SK-N-SH treated with all-trans-retinoic acid at 6 μM for 48 hours (cell line): Measurements from ENCODE around the gene OBI1.

ENCODE experiments used
- ATAC-seq: fragments of 200-7000 bp; cut with Tn5 transposase; 3 replicates; pipeline ENCODE4 v1.9.1; 2020; ENCODE audit warnings: mild to moderate bottlenecking, moderate library complexity
- ARNTL ChIP-seq: fragments of 450-650 bp; formaldehyde crosslinking; IDR thresholded peaks from 2 replicates; pipeline ENCODE4 v1.5.0; 2020; ENCODE audit warnings: low read depth, mild to moderate bottlenecking, moderate library complexity, borderline replicate concordance
- BACH2 ChIP-seq: fragments of 250-450 bp; sonication (Bioruptor Pico); IDR thresholded peaks from 2 replicates; pipeline ENCODE4 v1.9.0; 2021; ENCODE audit warnings: mild to moderate bottlenecking, borderline replicate concordance
- CREB5 ChIP-seq: fragments of 250-450 bp; sonication (Bioruptor Pico); IDR thresholded peaks from 2 replicates; pipeline ENCODE4 v1.5.1; 2020; ENCODE audit warnings: low read depth, mild to moderate bottlenecking, moderate library complexity
- CSDC2 ChIP-seq: fragments of 250-450 bp; sonication (Bioruptor Pico); IDR thresholded peaks from 2 replicates; pipeline ENCODE4 v1.5.0; 2020; ENCODE audit warnings: mild to moderate bottlenecking, moderate library complexity
- CSRNP3 ChIP-seq: fragments of 250-450 bp; sonication (Bioruptor Pico); IDR thresholded peaks from 2 replicates; pipeline ENCODE4 v1.5.1; 2021; ENCODE audit warnings: mild to moderate bottlenecking, moderate library complexity
- ESRRG ChIP-seq: fragments of 250-450 bp; sonication (Bioruptor Pico); IDR thresholded peaks from 2 replicates; pipeline ENCODE4 v1.6.1; 2021; ENCODE audit warnings: mild to moderate bottlenecking
- ISL1 ChIP-seq: fragments of 250-450 bp; sonication (Bioruptor Pico); IDR thresholded peaks from 2 replicates; pipeline ENCODE4 v2.1.2; 2022; ENCODE audit warnings: mild to moderate bottlenecking, moderate library complexity
- OSR1 ChIP-seq: fragments of 250-450 bp; sonication (Bioruptor Pico); IDR thresholded peaks from 2 replicates; pipeline ENCODE4 v1.8.0; 2022; ENCODE audit warnings: moderate library complexity, mild to moderate bottlenecking, inconsistent platforms
- PATZ1 ChIP-seq: fragments of 250-450 bp; sonication (Bioruptor Pico); IDR thresholded peaks from 2 replicates; pipeline ENCODE4 v1.8.0; 2020; ENCODE audit warnings: mild to moderate bottlenecking, moderate library complexity, borderline replicate concordance
- POU6F1 ChIP-seq: fragments of 250-450 bp; sonication (Bioruptor Pico); IDR thresholded peaks from 2 replicates; pipeline ENCODE4 v1.8.0; 2021; ENCODE audit warnings: low read depth, mild to moderate bottlenecking, moderate library complexity, borderline replicate concordance
- PPARA ChIP-seq: fragments of 250-450 bp; sonication (Bioruptor Pico); IDR thresholded peaks from 2 replicates; pipeline ENCODE4 v1.5.0; 2020; ENCODE audit warnings: mild to moderate bottlenecking, borderline replicate concordance
- RARB ChIP-seq: fragments of 250-450 bp; sonication (Bioruptor Pico); IDR thresholded peaks from 2 replicates; pipeline ENCODE4 v1.8.0; 2021; ENCODE audit warnings: mild to moderate bottlenecking, moderate library complexity
- TCF4 ChIP-seq: fragments of 250-450 bp; sonication (Bioruptor Pico); IDR thresholded peaks from 2 replicates; pipeline ENCODE4 v1.8.0; 2021; ENCODE audit warnings: mild to moderate bottlenecking, moderate library complexity, borderline replicate concordance
- TOX ChIP-seq: fragments of 250-450 bp; sonication (Bioruptor Pico); IDR thresholded peaks from 2 replicates; pipeline ENCODE4 v1.8.0; 2021; ENCODE audit warnings: mild to moderate bottlenecking, moderate library complexity, borderline replicate concordance
- TSHZ2 ChIP-seq: fragments of 250-450 bp; sonication (Bioruptor Pico); IDR thresholded peaks from 2 replicates; pipeline ENCODE4 v1.5.0; 2020; ENCODE audit warnings: mild to moderate bottlenecking, moderate library complexity
- ZC3H10 ChIP-seq: fragments of 250-450 bp; sonication (Bioruptor Pico); IDR thresholded peaks from 2 replicates; pipeline ENCODE4 v1.5.1; 2021; ENCODE audit warnings: mild to moderate bottlenecking, moderate library complexity
- ZFP3 ChIP-seq: fragments of 250-450 bp; sonication (Bioruptor Pico); IDR thresholded peaks from 2 replicates; pipeline ENCODE4 v1.5.0; 2020; ENCODE audit warnings: mild to moderate bottlenecking, moderate library complexity
- ZFP30 ChIP-seq: fragments of 450-650 bp; formaldehyde crosslinking; IDR thresholded peaks from 2 replicates; pipeline ENCODE4 v1.5.0; 2022; ENCODE audit warnings: mild to moderate bottlenecking, moderate library complexity
- ZNF565 ChIP-seq: fragments of 450-650 bp; formaldehyde crosslinking; conservative IDR thresholded peaks from 2 replicates; pipeline ENCODE4 v1.5.0; 2020; ENCODE audit warnings: low read depth, mild to moderate bottlenecking, moderate library complexity
- ZNF8 ChIP-seq: fragments of 450-650 bp; formaldehyde crosslinking; IDR thresholded peaks from 2 replicates; pipeline ENCODE4 v1.5.0; 2020; ENCODE audit warnings: mild to moderate bottlenecking, moderate library complexity

OBI1 gene

GRCh38 chr13:78593652-78594455 is 65.1 kb downstream of the OBI1 start:
- no peak for ATAC-seq

GRCh38 chr13:78593129-78593528 is 65.8 kb downstream of the OBI1 start:
- TF ChIP-seq CSDC2, result no peak
- TF ChIP-seq CREB5 (CRISPR knock-in tag), result no peak
- TF ChIP-seq PPARA (CRISPR knock-in tag), result no peak
- no peak for TF ChIP-seq ZC3H10 (CRISPR knock-in tag)
- TF ChIP-seq PATZ1 (CRISPR knock-in tag), result no peak
- no peak for TF ChIP-seq ZNF565 (CRISPR knock-in tag)
- no peak for TF ChIP-seq POU6F1 (CRISPR knock-in tag)
- no peak for TF ChIP-seq ISL1 (CRISPR knock-in tag)
- TF ChIP-seq ZFP3 (CRISPR knock-in tag), result no peak
- no peak for TF ChIP-seq BACH2 (CRISPR knock-in tag)
- no peak for TF ChIP-seq TSHZ2 (CRISPR knock-in tag)
- TF ChIP-seq ZFP30 (CRISPR knock-in tag), result no peak
- no peak for TF ChIP-seq ARNTL (CRISPR knock-in tag)
- no peak for TF ChIP-seq TOX (CRISPR knock-in tag)
- no peak for TF ChIP-seq ESRRG (CRISPR knock-in tag)
- ATAC-seq, result no peak

More at GRCh38 chr13:78593652-78594455, 65.1 kb downstream of the OBI1 start:
- no peak for TF ChIP-seq CSDC2
- TF ChIP-seq ZNF565 (CRISPR knock-in tag), result no peak

GRCh38 chr13:78592584-78592983 is 66.4 kb downstream of the OBI1 start:
- no peak for ATAC-seq
- TF ChIP-seq ZC3H10 (CRISPR knock-in tag), result no peak
- no peak for TF ChIP-seq ZFP30 (CRISPR knock-in tag)
- TF ChIP-seq OSR1 (CRISPR knock-in tag), result no peak
- no peak for TF ChIP-seq ZFP3 (CRISPR knock-in tag)
- no peak for TF ChIP-seq PPARA (CRISPR knock-in tag)
- no peak for TF ChIP-seq ISL1 (CRISPR knock-in tag)
- TF ChIP-seq CSDC2, result no peak

GRCh38 chr13:78589206-78589605 is 69.7 kb downstream of the OBI1 start:
- ATAC-seq, result no peak
- no peak for TF ChIP-seq TOX (CRISPR knock-in tag)
- TF ChIP-seq ISL1 (CRISPR knock-in tag), result no peak
- no peak for TF ChIP-seq ZFP30 (CRISPR knock-in tag)
- no peak for TF ChIP-seq BACH2 (CRISPR knock-in tag)
- TF ChIP-seq RARB, result no peak
- TF ChIP-seq TCF4 (CRISPR knock-in tag), result no peak
- no peak for TF ChIP-seq ZNF565 (CRISPR knock-in tag)
- no peak for TF ChIP-seq CREB5 (CRISPR knock-in tag)
- TF ChIP-seq ZNF8 (CRISPR knock-in tag), result no peak
- TF ChIP-seq PATZ1 (CRISPR knock-in tag), result no peak
- TF ChIP-seq CSRNP3 (CRISPR knock-in tag), result no peak
